GM10266 (cell line): ENCODE data around the gene MBTD1.
A peak's percentile ranks its signal among the peaks of the same experiment; 100 is the strongest.

ENCODE experiments used
- DNase-seq: peaks from one replicate; pipeline ENCODE4 v3.0.0; 2012; ENCODE audit errors: extremely low spot score
- CTCF ChIP-seq: IDR thresholded peaks from 2 replicates; pipeline ENCODE4 v1.5.1; 2012; ENCODE audit warnings: mild to moderate bottlenecking, low read depth; ENCODE audit not compliant: control insufficient read depth, insufficient read depth; ENCODE audit errors: missing control alignments

MBTD1 gene

GRCh38 chr17:51155416-51155815 is 104.4 kb downstream of the MBTD1 start:
- no peak for TF ChIP-seq CTCF
- no peak for DNase-seq

- TF ChIP-seq CTCF, result peak; percentile 2
- no peak for DNase-seq
These were observed 105.7 kb downstream of the MBTD1 start for GRCh38 chr17:51154176-51154575.

GRCh38 chr17:51153210-51154072 is 106.4 kb downstream of the MBTD1 start, which contains the start of gene NME1:
Gene NME1, plus strand, starts transcription at chr17:51153559. Its CDS starts 2,096 bp downstream, at chr17:51155655.
- peak; percentile 87 for TF ChIP-seq CTCF
- peak; percentile 91 for DNase-seq

- no peak for DNase-seq
- TF ChIP-seq CTCF, result no peak
These were observed 107.1 kb downstream of the MBTD1 start for GRCh38 chr17:51152766-51153209.

GRCh38 chr17:51150932-51151331 is 108.9 kb downstream of the MBTD1 start:
- no peak for DNase-seq
- TF ChIP-seq CTCF, result no peak

GRCh38 chr17:51149163-51149562 is 110.7 kb downstream of the MBTD1 start:
- no peak for TF ChIP-seq CTCF
- no peak for DNase-seq

GRCh38 chr17:51147650-51148049 is 112.2 kb downstream of the MBTD1 start:
- no peak for DNase-seq

More at GRCh38 chr17:51147650-51148049, 112.2 kb downstream of the MBTD1 start:
- no peak for TF ChIP-seq CTCF
